Measurements from ENCODE around the gene MEX3B.
"Not testable (repeated sequence)": the region's sequence is repeated elsewhere in the genome, so short reads cannot be mapped to it uniquely, and the experiment has no call there.

The MEX3B gene

DNA sequence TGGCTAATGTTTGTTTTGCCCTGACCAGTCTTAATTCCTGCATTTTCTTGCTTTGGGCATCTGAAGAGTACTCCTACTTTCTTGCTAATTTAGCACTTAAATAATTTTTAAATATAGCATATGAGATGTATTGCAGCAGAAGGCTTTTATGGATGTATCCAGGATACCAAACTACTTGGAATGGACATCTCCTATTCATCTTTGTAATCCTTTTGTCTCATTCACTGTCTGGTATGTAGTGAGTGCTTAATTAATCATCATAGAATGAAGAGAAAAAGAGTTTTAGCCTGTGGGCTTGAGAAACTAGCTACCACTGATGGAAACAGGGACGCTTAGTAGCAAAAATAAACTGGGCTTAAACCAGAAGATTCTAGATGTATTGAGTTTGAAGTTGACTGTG lies 40.6 kb downstream of the MEX3B start:
- DNase-seq (ENCODE audit: low spot score), result no peak

DNA sequence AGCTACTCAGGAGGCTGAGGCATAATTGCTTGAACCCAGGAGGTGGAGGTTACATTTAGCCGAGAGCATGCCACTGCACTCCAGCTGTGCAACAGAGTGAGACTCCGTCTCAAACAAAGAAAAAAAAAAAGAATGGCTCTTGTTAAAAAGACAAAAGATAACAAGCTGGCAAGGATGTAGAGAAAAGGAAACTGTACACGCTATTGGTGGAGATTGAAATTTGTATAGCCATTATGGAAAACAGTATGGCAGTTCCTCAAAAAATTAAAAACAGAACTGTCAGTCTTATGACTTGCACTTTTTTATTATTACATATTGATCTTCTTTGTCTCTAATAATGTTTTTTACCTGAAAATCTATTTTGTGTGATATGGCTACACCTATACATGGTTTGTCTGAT lies 41.9 kb downstream of the MEX3B start:
- DNase-seq (ENCODE audit: low spot score), result no peak

DNA sequence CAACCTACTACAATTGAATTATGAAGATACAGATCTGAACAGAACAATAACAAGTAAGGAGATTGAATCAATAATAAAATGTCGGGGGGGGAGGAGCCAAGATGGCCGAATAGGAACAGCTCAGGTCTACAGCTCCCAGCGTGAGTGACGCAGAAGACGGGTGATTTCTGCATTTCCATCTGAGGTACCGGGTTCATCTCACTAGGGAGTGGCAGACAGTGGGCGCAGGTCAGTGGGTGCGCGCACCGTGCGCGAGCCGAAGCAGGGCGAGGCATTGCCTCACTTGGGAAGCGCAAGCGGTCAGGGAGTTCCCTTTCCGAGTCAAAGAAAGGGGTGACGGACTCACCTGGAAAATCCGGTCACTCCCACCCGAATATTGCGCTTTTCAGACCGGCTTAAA lies 50.7 kb downstream of the MEX3B start:
- not testable (repeated sequence) for DNase-seq (ENCODE audit: low spot score)

DNA sequence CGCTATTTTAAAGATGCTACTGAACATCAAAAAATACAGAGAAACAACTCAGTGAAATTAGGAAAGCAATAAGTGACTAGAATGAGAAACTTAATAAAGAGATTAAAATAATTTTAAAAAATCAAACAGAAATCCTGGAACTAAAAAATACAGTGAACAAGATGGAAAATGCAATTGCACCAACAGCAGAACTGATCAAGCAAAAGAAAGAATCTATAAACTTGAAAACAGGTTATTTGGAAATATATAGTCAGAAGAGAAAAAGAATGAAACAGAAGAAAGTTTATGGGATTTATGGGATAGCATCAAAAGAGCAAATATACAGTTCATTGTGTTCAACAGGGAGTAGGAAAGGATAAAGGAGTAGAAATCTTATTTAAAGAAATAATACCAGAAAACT lies 53.3 kb downstream of the MEX3B start:
- no peak for DNase-seq (ENCODE audit: low spot score)

Measured in kidney tubule cell (primary cell).